SK-N-MC (cell line): ENCODE measurements around the gene SH3GL3.
A peak's percentile ranks its signal among the peaks of the same experiment; 100 is the strongest.

Experiments used
- DNase-seq: peaks from one replicate; pipeline ENCODE4 v3.0.0-alpha.2; 2011; ENCODE audit warnings: low read depth, low spot score
- H3K27ac ChIP-seq: fragments of 200-600 bp; sonication (generic); 2 replicates; pipeline ENCODE4 v1.5.1; 2016; ENCODE audit warnings: mixed run types
- H3K36me3 ChIP-seq: fragments of 200-600 bp; sonication (generic); 2 replicates; pipeline ENCODE4 v1.6.1; 2017; ENCODE audit warnings: antibody characterized with exemption, low read length, mixed read lengths; ENCODE audit not compliant: insufficient read depth
- H3K4me3 ChIP-seq: fragments of 200-600 bp; sonication (generic); 2 replicates; pipeline ENCODE4 v1.5.1; 2016
- H3K9ac ChIP-seq: fragments of 200-600 bp; sonication (generic); 2 replicates; pipeline ENCODE4 v1.8.0; 2017; ENCODE audit warnings: mixed run types, mixed read lengths; ENCODE audit not compliant: insufficient read length
- H3K9me3 ChIP-seq: fragments of 200-600 bp; sonication (generic); 2 replicates; pipeline ENCODE4 v1.6.1; 2017; ENCODE audit warnings: low read depth, mild to moderate bottlenecking, antibody characterized with exemption, low read length, moderate library complexity, mixed read lengths
- EZH2 ChIP-seq: fragments of 200-600 bp; sonication (generic); IDR thresholded peaks from one replicate; pipeline ENCODE4 v1.6.1; 2017; ENCODE audit warnings: antibody characterized with exemption
- FOXP2 ChIP-seq: optimal IDR thresholded peaks from 2 replicates; pipeline ENCODE3; 2011; ENCODE audit warnings: mild to moderate bottlenecking, moderate library complexity; ENCODE audit not compliant: insufficient read depth; ENCODE audit errors: extremely low read length, control extremely low read depth
- POLR2AphosphoS5 ChIP-seq: IDR thresholded peaks from 2 replicates; pipeline ENCODE4 v1.6.1; 2012; ENCODE audit warnings: mild to moderate bottlenecking, low read depth, low read length, borderline replicate concordance

SH3GL3 gene

GRCh38 chr15:83585601-83586335 is 138.6 kb downstream of the SH3GL3 start:
- TF ChIP-seq FOXP2 (no peak), POLR2AphosphoS5 (no peak), EZH2 (no peak)
- H3K4me3 ChIP-seq = peak overlapping the region; percentile 23; the same call in 1 of the 2 replicates
- no peak overlapping the region for H3K9ac ChIP-seq
- no peaks in the 10 kb centered on the region for H3K36me3 ChIP-seq
- H3K27ac ChIP-seq = peak overlapping the region; percentile 77
- no peak for DNase-seq
- no peaks in the 10 kb centered on the region for H3K9me3 ChIP-seq

- Histone ChIP-seq H3K9ac (no peak overlapping the region), H3K27ac (no peak overlapping the region), H3K4me3 (no peak overlapping the region), H3K9me3 (no peaks in the 10 kb centered on the region), H3K36me3 (no peaks in the 10 kb centered on the region)
- TF ChIP-seq EZH2 (no peak), POLR2AphosphoS5 (no peak), FOXP2 (no peak)
- no peak for DNase-seq
These were observed 139.9 kb downstream of the SH3GL3 start for GRCh38 chr15:83587091-83587490.

- TF ChIP-seq EZH2 (no peak), FOXP2 (no peak), POLR2AphosphoS5 (no peak)
- DNase-seq = no peak
- Histone ChIP-seq H3K9ac (no peak overlapping the region), H3K36me3 (no peaks in the 10 kb centered on the region), H3K27ac (no peak overlapping the region), H3K9me3 (no peaks in the 10 kb centered on the region), H3K4me3 (no peak overlapping the region)
These were observed 141.3 kb downstream of the SH3GL3 start for GRCh38 chr15:83588441-83588840.

GRCh38 chr15:83592370-83593040 is 145.4 kb downstream of the SH3GL3 start:
- no peak for TF ChIP-seq POLR2AphosphoS5
- no peak for TF ChIP-seq EZH2
- TF ChIP-seq FOXP2 = no peak
- no peaks in the 10 kb centered on the region for H3K36me3 ChIP-seq
- no peaks in the 10 kb centered on the region for H3K9me3 ChIP-seq
- H3K27ac ChIP-seq = no peak overlapping the region
- H3K4me3 ChIP-seq = no peak overlapping the region
- DNase-seq = no peak
- H3K9ac ChIP-seq = no peak overlapping the region

- no peak overlapping the region for H3K9ac ChIP-seq
- H3K36me3 ChIP-seq = peaks cover 11% of the 10 kb centered on the region; the same call in 1 of the 2 replicates
- DNase-seq = no peak
- H3K9me3 ChIP-seq = no peaks in the 10 kb centered on the region
- no peak overlapping the region for H3K27ac ChIP-seq
- no peak for TF ChIP-seq FOXP2
- TF ChIP-seq EZH2 = no peak
- TF ChIP-seq POLR2AphosphoS5 = no peak
- no peak overlapping the region for H3K4me3 ChIP-seq
These were observed 148.1 kb downstream of the SH3GL3 start for GRCh38 chr15:83595191-83595590.

GRCh38 chr15:83598031-83598430 is 150.9 kb downstream of the SH3GL3 start:
- H3K9me3 ChIP-seq = no peaks in the 10 kb centered on the region
- peaks cover 11% of the 10 kb centered on the region; the same call in 1 of the 2 replicates for H3K36me3 ChIP-seq
- TF ChIP-seq FOXP2 (no peak), EZH2 (no peak), POLR2AphosphoS5 (no peak)
- no peak for DNase-seq
- no peak overlapping the region for H3K27ac ChIP-seq
- H3K9ac ChIP-seq = no peak overlapping the region
- no peak overlapping the region for H3K4me3 ChIP-seq

GRCh38 chr15:83602021-83602420 is 154.9 kb downstream of the SH3GL3 start:
- Histone ChIP-seq H3K36me3 (peaks cover 11% of the 10 kb centered on the region; the same call in 1 of the 2 replicates), H3K9ac (no peak overlapping the region), H3K4me3 (no peak overlapping the region), H3K27ac (no peak overlapping the region), H3K9me3 (no peaks in the 10 kb centered on the region)
- no peak for DNase-seq
- TF ChIP-seq POLR2AphosphoS5 = no peak
- no peak for TF ChIP-seq FOXP2
- TF ChIP-seq EZH2 = no peak

GRCh38 chr15:83604549-83604948 is 157.4 kb downstream of the SH3GL3 start:
- Histone ChIP-seq H3K27ac (no peak overlapping the region), H3K36me3 (no peaks in the 10 kb centered on the region), H3K9ac (no peak overlapping the region), H3K9me3 (no peaks in the 10 kb centered on the region), H3K4me3 (no peak overlapping the region)
- TF ChIP-seq EZH2 (no peak), FOXP2 (no peak), POLR2AphosphoS5 (no peak)
- DNase-seq = no peak
